GOT3 (cell line): ENCODE results near the gene TXNDC15.

Source experiments
- DNase-seq: peaks from one replicate; lab custom pipeline; 2025; ENCODE audit warnings: mixed read lengths; lab: John Stamatoyannopoulos, UW

TXNDC15 gene

GRCh38 chr5:134920848-134921575 lies 46.8 kb downstream of the TXNDC15 start:
- DNase-seq = no peak

DNA sequence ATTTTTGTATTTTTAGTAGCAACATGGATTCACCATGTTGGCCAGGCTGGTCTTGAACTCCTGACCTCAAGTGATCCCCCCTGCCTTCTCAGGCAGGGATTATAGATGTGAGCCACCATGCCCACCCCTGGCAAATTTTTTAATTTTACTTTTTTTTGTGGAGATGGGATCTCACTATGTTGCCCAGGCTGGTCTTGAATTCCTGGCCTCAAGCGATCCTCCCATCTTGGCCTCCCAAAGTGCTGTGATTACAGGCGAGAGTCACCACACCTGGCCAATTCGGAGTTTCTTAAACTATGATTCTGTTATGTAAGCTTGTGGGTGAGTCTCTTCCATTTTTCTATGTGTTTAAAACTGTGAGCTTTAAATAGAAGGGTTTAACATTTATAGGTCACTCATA lies 58.3 kb downstream of the TXNDC15 start:
- no peak for DNase-seq

DNA sequence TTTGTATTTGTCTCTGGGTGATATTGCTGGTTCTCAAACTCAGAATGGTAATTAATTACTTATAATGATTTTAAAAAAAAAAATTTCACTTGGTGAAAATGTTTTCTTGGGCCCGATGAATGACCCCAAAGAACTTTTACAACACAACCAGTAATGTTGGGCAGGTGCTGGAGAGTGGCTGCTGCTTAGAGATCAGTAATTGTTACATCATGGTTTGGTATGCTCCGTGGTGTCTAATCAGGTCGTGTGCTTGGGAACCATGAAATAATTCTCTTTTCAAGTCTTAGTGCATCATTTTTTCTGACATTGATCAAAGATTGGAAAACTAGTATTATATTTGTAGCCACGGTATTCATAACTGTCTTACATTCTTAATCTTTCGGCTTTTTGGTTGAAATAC lies 60.0 kb downstream of the TXNDC15 start:
- no peak for DNase-seq

- no peak for DNase-seq
These were observed 61.8 kb downstream of the TXNDC15 start for GRCh38 chr5:134935711-134936602.

GRCh38 chr5:134937526-134937925 lies 63.4 kb downstream of the TXNDC15 start:
- DNase-seq = no peak

- no peak for DNase-seq
These were observed 63.9 kb downstream of the TXNDC15 start for GRCh38 chr5:134938030-134938429.

GRCh38 chr5:134939500-134939899 lies 65.3 kb downstream of the TXNDC15 start:
- no peak for DNase-seq

GRCh38 chr5:134943547-134943946 lies 69.4 kb downstream of the TXNDC15 start:
- no peak for DNase-seq

GRCh38 chr5:134944630-134945029 lies 70.5 kb downstream of the TXNDC15 start:
- DNase-seq = no peak

- DNase-seq = no peak
These were observed 70.9 kb downstream of the TXNDC15 start for GRCh38 chr5:134945041-134945440.

- no peak for DNase-seq
These were observed 74.7 kb downstream of the TXNDC15 start for GRCh38 chr5:134948911-134949310.

DNA sequence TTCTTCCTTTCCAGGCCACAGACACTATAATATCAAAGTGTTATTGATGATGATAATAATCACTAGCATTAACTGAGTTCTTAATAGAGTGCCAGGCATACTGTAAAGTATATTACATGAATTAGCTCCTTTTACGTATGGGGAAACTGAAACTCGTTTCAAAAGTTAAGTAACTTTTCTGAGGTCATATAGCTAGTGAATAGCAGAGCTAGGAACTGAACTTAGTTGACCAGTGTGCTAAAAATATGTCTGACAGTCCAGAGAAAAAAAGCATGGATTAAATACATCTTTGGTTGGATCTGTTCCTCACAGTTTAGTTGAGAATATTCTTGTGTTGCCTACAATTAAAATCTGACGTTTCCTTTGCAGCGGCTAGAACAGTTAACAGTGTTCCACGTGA lies 75.1 kb downstream of the TXNDC15 start:
- no peak for DNase-seq
